Stimulated activated CD4-positive, alpha-beta T cell treated with anti-CD3 and anti-CD28 coated beads, Interleukin-2, amount 100 ng/mL, for 48 hours (primary cell): ENCODE results near the gene THAP5.
A peak's percentile ranks its signal among the peaks of the same experiment; 100 is the strongest.
"Not testable (repeated sequence)": the region's sequence is repeated elsewhere in the genome, so short reads cannot be mapped to it uniquely, and the experiment has no call there.

Experiments used
- DNase-seq, 2 donors: peaks; one replicate each; pipeline ENCODE4 v3.0.0-alpha.2; 2020

The THAP5 gene

DNA sequence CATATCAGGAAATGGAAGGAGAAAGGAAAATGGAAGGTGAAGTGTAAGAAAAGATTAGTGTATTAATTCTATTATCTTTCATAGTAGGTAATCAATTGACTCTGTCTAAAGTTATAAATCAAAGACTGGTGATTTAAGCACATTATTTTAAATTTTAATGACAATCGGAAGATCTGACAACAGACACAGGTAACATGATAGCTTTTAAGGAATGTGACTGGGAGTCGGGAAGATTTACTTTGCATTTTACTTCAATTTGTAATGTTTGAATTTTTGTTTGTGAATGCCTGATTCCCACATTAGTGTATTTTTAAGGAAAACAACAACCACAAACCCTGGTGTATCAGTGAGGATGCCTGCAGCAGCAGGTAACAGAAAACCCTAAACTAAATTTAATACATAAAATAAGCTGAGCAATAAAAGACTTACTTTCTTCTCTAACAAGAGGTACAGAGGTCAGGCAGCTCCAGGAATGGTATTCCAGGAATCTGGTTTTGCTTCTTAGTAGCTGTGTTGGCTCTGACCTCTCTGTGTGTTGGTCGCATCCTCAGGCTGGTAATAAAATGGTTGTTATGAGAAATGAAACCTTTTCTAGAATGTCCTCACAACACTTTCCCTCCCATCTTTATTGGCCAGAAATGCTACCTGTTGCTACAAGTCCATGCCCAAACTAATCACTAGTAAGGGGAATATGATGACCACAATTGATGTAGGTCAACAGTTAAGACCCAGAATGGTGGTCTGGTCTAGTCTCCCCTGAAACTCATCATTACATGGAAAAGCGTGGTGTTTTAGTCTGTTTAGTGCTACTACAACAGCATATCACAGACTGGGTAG, 12.4 kb upstream of the THAP5 start:
- DNase-seq = no peak

DNA sequence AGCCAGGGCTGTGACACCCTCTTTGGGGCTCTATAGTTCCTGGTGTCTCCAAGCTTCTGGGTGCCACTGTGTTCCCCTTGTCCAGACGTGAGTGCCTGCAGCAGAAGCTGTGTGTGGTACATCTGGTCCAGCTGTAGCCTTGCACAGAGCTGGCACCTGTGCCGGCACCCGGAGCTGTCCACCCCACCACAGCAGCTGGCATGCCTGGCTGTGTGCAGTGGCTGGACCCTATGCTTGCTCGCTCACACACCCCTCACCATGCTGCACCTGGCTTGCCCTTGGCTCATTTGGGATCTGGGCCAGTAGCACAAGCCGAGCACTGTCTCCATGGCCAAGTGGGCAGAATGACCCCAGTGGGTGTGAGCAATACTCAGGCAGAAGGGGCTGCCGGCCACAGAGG, 10.8 kb upstream of the THAP5 start:
- DNase-seq = no peak

DNA sequence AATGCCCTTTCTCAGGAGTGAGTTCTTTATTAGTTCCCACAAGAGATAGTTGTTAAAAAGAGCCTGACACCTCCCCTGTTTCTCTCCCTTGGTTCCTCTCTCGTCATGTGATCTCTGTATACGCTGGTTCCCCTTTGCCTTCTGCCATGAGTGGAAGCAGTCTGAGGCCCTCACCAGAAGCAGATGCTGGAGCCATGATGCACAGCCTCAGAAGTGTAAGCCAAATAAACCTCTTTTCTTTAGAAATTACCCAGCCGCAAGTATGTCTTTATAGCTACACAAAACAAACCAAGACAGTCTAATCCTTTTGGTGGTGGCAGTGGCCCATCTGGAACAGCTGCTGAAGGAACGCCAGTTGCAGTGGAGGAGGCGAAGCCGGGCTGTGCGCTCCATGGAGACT, 9.4 kb upstream of the THAP5 start:
- no peak for DNase-seq

- DNase-seq = no peak
These were observed 6.6 kb upstream of the THAP5 start for GRCh38 chr7:108576116-108576515.

DNA sequence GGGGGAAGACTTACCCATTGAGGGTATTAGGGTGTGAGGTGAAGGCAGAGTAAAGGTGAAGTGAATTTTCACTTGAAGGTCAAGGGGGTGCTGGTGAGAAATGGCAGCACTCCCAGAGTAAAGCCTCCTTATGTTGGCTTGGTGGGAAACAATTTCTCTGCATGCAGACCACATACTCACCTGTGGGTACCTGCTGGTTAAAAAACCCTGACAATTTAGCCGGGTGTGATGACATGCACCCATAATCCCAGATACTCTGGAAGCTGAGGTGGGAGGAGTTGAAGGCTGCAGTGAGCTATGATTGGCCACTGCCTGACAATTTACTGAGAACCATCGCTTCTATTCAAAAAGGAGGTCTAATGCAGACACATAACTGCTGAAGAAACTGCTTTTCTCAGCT, 5.7 kb upstream of the THAP5 start:
- no peak for DNase-seq

DNA sequence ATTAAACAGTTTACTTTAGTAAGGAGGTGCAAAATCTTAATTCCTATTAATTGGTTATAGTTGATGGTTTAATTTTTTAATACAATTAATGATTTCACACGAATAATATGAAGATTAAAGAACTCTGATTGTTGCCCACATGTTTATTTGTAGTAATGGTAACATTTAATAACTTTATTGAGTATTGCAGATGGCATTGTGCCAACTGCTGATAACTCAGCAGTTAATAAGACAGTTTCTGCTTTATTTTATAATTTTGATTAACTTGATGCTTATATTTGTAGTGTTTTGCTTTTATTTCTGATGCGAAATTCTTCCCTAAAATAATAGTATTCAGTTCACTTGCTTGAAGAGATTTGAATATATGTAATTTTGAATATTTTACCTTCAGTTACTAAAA, 3.0 kb upstream of the THAP5 start:
- DNase-seq = no peak

GRCh38 chr7:108570146-108570755, 745 bp upstream of the THAP5 start:
- peak; percentile 23 to 31 for DNase-seq

DNA sequence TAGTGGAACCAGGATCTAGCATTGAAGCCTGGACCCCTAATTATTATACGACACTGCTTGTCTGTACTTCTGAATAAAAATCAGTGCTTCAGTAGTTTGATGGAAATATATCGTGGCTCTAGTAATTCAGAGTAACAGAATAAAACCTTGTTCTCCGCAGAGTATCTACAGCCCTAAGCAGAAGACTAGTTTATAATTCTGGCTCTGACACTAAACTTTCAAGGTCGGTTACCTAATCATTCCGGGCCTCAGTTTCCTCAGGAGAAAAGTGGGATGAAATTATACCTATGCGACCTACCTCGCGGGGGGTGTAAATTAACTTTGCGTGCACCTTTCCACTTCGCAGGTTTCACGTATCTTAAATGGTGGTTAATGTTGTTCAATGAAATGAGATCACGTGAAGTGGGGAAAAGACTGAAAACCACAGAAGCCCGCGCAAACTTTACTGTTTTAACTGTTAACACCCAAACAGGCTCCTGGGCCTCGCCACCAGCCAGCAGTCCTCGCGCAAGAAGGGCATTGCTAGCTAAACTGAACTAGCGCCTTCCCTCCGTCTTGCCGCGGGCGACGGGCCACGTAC, 615 bp downstream of the THAP5 start:
- no peak for DNase-seq

- no peak for DNase-seq
These were observed 3.5 kb downstream of the THAP5 start for GRCh38 chr7:108565987-108566386.

GRCh38 chr7:108561047-108561619, 8.4 kb downstream of the THAP5 start:
- no peak for DNase-seq

- DNase-seq = no peak
These were observed 10.3 kb downstream of the THAP5 start for GRCh38 chr7:108559253-108559652.

DNA sequence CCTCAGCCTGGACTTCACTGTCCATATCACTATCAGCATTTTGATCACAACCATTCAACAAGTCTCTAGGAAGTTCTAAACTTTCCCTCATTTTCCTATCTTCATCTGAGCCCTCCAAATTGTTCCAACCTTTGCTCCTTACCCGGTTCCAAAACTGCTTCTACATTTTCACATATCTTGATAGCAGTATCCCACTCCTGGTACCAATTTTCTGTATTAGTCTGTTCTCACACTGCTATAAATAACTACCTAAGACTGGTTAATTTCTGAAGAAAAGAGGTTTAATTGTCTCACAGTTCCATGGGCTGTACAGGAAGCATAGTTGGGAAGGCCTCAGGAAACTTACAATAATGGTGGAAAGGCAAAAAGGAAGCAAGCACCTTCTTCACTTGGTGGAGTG, 11.9 kb downstream of the THAP5 start:
- DNase-seq = no peak

DNA sequence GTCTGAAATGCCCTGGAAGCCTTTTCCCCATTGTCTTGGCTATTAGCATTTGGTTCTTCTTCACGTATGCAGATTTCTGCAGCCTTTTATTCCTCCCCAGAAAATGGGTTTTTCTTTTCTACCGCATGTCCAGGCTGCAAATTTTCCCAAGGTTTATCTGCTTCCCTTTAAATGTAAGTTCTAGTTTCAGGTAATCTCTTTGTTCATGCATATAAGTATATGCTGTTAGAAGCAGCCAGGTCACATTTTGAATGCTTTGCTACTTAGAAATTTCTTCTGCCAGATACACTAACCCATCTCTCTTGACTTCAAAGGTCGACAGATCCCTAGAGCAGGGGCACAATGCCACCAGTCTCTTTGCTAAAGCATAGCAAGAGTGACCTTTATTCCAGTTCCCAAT, 12.3 kb downstream of the THAP5 start:
- DNase-seq = no peak

- DNase-seq = not testable (repeated sequence)
These were observed 12.8 kb downstream of the THAP5 start for GRCh38 chr7:108556665-108557064.

GRCh38 chr7:108548141-108548896, 21.2 kb downstream of the THAP5 start:
- DNase-seq = not testable (repeated sequence)

DNA sequence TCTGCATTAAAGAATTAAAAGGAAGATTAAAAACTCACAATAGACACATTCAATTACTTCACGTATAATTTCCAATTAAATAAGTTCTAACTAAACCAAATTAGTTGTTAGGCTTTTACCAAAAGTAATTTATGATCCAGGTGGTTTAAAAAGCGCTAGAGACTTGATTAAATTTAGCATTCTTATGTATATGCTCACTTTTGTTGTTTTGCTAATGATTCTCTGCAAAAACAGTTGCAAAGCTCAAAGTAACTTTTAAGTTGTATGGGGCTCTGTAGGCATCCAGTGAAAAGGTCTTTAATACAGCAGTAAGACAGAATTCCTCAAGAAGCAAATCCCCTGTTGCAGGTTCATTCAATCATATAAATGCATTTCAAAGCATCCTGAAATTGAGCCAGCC, 28.0 kb downstream of the THAP5 start:
- no peak for DNase-seq

GRCh38 chr7:108538685-108539084, 30.8 kb downstream of the THAP5 start:
- not testable (repeated sequence) for DNase-seq

GRCh38 chr7:108538236-108538635, 31.3 kb downstream of the THAP5 start:
- DNase-seq = not testable (repeated sequence)

DNA sequence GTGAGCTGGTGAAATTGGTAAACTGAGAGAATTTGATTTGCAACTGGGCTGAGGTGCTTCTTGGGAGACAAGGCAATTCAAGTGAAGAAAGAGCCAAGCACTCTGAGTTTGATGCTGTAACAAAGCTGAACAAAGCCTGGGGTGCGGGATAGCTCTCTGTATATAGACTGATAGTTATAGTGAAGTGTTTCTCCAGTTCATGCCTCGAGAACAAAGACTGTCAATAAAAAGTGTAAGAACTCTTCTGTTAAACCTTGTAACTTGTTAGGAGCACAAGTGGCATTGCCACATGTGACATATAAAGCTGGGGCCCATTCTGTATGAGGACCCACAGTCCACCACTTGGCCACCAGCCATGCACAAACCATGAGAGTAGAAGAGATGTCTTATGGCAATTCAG, 32.3 kb downstream of the THAP5 start:
- DNase-seq = no peak

DNA sequence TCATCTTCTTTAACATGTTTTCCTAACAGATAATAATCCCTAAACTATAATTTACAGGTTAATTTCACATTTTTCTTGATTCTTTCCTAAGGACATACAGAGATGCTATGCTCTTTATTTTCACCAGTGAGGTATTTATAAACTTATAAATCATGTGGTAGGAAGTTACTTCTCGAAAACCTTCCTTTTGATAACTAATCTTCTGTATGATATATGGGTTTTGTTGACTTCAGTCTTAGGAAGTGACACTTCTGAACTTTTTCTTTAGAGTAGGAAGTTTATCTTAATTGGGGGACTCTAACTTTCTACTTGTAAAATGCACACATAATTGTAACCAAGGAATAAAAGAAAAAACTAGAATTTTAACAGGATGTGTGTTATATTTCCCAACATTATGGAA, 33.8 kb downstream of the THAP5 start:
- no peak for DNase-seq

DNA sequence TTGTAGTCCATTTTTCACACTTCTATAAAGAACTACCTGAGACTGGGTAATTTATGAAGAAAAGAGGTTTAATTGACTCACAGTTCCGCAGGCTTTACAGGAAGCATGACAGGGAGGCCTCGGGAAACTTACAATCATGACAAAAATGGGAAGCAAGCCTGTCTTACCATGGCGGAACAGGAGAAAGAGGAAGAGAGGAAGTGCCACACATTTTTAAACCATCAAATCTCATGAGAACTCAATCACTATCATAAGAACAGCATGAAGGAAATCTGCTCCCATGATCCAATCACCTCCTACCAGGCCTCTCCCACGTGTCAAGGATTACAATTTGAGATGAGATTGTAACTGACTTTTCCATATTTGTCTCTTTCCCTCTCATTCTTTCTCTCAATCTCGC, 34.2 kb downstream of the THAP5 start:
- DNase-seq = no peak

- no peak for DNase-seq
These were observed 35.8 kb downstream of the THAP5 start for GRCh38 chr7:108533712-108534111.

DNA sequence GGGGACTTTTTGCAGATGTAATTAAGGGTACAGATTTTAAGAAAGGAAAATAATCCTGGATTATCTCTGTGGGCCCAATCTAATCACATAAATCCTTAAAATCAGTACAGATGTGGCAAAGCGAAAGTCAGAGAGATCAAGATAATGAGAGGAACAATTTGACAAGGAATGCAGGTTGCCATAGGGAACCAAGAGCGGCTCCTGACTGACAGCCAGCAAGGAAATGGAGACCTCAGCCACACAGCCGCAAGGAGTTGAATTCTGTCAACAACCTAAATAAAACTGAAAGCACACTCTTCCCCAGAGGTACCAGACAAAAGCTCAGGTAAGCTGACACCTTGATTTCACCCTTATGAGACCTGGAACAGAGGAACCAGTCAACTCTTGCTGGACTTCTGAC, 40.2 kb downstream of the THAP5 start:
- DNase-seq = no peak
